Inflammatory macrophage treated with lipopolysaccharide for 4 hours (primary cell): Measurements from ENCODE around the gene PSME4.
"Not testable (repeated sequence)": the region's sequence is repeated elsewhere in the genome, so short reads cannot be mapped to it uniquely, and the experiment has no call there.

Source experiments
- DNase-seq: peaks from one replicate; pipeline ENCODE4 v3.0.0-alpha.2; 2020

Gene PSME4

DNA sequence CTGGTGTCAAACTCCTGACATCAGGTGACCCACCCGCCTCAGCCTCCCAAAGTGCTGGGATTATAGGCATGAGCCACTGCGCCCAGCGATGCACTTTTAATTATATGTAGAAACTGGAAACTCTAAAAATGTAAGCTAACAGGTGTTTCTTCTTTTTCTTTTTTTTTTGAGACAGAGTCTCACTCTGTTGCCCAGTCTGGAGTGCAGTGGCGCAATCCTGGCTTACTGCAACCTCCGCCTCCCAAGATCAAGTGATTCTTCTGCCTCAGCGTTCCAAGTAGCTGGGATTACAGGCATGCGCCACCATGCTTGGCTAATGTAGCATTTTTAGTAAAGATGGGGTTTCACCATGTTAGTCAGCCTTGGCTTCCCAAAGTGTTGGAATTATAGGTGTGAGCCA lies 129.1 kb downstream of the PSME4 start:
- not testable (repeated sequence) for DNase-seq

DNA sequence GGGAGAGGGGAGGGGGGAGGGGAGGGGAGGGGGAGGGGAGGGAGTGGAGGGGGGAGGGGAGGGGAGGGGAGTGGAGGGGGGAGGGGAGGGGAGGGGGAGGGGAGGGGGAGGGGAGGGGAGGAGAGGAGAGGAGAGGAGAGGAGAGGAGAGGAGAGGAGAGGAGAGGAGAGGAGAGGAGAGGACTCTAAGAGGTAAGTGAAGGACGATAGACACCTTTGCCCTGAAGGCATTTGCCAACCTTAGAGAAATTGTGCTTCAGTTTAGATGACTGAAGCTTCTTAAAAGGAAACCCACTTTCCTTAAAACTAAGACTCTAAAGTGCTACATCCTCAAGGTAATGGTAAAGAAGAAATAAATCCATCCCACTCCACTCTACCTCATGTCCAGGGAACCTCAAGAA lies 130.2 kb downstream of the PSME4 start:
- no peak for DNase-seq

DNA sequence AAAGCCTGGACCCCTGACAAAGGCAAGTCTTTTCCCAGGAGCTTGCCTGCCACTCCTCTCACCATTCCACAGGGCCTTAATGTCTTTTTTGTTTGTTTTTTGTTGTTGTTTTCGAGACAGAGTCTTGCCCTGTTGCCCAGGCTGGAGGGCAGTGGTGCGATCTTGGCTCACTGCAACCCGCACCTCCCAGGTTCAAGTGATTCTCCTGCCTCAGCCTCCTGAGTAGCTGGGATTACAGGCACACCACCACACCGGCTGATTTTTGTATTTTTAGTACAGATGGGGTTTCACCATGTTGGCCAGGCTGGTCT lies 140.9 kb downstream of the PSME4 start:
- not testable (repeated sequence) for DNase-seq

DNA sequence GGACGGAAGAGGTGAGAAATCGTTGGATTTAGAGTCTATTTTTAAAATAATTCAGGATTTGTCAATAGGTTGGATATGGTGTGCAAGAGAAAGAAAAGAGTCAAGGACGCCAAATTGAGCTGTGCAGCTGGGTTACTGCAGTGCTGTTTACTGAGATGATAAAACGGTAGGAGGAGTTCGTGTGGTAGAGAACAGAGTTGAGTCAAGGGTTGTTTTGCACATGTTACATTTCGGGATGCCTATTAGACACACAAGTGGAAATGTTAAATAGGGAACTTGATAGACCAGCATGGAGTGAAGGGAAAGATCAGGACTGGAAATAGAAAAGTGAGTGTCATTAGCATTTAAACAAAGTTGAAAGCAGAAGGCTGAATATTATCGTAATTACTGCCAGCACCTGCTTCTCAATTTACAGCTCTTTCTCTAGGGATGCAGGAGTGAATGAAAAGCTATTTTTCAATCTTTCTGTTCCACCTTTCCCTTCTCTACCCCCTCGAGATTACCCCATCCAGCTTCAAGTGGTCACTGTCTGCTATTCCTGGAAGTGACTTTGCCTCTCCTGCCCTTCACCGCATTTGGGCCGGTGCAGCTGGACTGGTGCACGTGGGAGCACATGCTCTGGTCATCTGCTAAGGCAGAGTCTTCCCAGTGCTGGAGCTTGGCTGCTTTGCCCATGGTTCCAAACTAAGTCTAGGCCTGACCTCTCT lies 141.4 kb downstream of the PSME4 start:
- no peak for DNase-seq

DNA sequence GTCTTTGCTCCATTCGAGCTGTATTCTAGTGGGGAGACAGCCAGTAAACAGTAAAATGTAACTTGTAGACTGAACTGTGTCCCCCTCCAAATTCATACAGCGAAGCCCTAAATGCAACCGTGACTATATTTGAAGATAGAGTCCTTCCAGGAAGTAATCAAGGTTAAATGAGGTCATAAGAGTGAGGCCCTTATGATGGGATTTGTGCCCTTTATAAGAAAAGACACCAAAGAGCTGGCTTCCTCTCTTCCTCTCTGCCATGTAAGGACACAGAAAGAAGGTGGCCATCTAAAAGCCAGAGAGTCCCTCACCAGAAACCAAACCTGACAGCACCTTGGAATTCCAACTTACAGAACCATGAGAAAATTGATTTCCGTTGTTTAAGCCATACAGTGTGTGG lies 142.5 kb downstream of the PSME4 start:
- no peak for DNase-seq

DNA sequence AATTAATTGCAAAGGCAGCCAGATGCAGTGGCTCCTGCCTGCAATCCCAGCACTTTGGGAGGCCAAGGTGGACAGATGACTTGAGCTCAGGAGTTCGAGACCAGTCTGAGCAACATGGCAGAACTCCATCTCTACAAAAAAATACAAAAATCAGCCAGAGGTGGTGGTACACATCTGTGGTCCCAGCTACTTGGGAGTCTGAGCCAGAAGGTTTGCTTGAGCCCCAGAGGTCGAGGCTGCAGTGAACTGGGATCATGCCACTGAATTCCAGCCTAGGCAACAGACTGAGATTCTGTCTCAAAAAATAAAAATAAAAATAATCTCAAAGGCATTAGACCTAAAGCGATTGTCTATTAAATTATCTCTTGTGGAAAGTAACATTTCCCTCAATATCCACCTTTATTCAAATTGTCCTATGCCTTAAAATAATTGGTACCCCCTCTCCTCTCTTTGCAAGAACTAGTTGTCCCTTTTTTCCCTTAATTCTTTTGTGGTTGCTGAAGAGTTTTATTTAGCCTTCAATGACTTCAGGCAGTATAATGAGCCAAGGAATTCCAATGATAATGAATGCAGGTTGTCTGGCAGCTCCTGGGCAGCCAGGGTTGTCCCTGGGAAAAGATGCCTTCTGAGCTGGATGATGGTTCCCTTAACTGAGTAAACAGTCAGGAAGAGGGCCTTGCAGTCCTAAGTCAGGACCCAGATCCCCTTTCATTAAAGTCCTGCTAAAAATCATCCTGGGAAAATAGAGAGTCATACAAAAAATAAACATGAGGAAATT lies 143.2 kb downstream of the PSME4 start:
- DNase-seq = no peak

DNA sequence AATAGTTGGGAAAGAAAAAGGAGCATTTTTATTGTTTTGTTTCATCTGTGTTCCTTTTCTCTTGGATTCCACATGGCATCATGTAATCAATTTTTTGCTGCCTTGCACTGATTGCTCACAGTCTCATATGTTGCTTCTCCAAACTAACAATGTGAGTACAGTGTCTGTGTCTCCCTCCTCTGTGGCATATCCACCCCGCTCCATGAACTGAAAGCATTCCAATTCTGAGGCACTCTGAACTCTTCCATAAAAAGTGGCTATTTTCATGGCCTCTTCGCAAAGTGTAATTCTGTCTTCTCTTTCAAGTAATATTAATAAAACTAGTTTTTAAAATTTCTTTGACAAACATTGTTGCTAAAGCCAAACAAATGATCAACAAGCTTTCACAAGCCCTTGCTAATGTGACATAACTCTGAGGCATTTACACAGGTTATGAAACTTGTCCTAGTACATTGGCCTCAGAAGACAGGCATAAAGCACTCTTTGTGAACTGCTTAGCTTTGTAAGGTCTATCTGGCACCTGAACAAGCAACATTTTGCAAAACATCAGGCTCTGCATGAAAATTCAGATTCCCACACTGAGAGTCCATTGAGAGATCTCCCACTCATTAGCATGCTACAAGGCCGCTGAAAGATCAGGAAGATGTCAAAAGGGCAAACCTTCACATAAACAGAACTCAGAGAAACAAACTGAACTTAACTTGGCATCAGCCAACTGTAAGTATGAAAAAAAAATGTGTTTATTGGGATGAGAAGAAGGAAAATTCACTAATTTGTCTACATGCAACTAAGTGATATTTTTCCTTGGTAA lies 144.0 kb downstream of the PSME4 start:
- DNase-seq = no peak

DNA sequence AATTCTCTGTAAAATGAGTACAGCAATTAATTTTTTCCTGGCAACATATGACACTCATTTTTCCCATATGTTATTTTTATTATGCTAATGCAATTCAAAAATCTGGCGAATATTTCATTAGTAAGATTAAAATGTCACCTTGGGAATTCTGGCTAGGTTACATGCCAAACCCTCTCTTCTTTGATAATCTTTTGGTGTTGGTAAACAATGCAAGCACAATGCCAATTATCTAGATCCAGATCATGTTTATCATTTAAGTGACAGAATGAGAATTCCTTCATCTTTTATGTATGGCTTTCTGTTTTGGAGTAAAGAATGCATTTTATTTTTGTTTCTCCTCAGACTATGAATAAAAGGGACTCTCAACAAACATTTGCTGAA lies 144.8 kb downstream of the PSME4 start:
- DNase-seq = no peak

DNA sequence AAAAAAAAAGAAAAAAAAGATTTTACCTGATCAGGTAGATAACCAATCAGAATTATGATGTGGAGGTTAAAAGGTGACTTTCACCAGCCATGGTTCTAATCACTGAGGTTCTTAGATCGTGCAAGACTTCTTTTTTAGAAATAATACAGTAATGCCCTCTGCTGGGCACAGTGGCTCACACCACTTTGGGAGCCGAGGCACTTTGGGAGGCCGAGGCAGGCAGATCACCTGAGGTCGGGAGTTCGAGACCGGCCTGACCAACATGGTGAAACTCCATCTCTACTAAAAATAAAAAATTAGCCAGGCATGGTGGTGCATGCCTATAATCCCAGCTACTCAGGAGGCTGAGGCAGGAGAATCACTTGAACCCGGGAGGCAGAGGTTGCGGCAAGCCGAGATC lies 147.2 kb downstream of the PSME4 start:
- DNase-seq = not testable (repeated sequence)

DNA sequence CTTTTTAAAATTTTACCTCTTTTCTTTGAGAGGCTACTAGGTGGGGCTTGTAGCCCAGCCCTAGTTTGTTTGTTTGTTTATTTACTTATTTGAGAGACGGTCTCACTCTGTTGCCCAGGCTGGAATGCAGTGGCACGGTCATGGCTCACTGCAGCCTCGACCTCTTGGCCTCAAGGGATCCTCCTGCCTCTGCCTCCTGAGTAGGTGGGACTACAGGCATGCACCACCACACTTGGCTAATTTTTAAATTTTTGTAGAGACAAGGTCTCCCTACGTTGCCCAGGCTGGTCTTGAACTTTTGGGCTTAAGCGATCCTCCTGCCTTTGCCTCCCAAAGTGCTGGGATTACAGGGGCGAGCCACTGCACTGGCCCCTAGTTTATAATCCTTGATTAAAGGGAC lies 149.0 kb downstream of the PSME4 start:
- DNase-seq = no peak

DNA sequence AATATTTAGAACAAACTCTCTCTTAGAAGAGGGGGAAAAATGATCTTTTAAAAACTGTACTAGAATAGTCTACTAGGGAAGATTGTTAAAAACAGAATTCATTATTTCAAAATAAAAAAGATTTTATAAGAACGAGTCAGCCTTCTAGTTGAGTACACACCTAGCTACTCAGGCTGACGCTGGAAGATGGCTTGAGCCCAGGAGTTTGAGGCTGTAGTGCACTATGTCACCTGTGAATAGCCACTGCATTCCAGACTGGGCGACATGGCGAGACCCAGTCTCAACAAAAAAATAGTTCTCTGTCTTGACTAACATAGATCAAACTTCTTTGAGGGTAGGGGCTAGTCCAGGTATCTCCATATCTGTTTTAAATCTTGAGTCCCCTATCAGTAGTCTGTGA lies 150.1 kb downstream of the PSME4 start:
- DNase-seq = no peak

DNA sequence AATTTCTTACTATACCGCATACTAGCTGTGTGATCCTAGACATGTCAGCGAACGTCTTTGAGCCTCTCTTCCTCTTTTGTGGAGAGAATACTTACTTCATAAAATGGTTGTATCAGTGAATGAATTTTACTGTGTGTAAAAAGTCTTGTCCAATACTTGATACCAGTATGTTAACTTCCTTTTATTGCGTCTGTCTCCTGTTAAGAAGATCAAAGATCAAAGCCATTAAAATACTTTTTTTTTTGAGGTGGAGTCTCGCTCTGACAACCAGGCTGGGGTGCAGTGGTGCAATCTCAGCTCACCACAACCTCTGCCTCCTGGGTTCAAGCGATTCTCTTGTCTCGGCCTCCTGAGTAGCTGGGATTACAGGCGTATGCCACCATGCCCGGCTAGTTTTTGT lies 150.7 kb downstream of the PSME4 start:
- no peak for DNase-seq

DNA sequence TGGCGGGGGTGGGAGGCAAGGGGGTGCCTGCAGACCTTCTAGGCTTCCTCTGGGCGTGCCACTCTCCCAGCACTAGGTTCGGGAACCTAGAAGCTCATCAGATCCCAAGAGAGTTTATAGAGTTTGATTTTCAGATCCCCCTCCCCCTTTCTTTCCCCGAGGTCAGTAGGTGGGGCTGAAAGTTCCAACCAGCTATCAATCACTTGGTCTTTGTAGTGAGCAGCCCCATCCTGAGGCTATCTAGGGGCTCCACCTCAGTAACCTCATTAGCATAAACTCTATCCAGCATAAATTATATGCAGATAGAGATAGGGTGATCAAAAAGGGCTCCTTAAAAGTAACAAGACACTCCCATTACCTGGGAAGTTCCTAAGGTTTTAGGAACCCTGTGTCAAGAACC lies 151.2 kb downstream of the PSME4 start:
- DNase-seq = no peak

DNA sequence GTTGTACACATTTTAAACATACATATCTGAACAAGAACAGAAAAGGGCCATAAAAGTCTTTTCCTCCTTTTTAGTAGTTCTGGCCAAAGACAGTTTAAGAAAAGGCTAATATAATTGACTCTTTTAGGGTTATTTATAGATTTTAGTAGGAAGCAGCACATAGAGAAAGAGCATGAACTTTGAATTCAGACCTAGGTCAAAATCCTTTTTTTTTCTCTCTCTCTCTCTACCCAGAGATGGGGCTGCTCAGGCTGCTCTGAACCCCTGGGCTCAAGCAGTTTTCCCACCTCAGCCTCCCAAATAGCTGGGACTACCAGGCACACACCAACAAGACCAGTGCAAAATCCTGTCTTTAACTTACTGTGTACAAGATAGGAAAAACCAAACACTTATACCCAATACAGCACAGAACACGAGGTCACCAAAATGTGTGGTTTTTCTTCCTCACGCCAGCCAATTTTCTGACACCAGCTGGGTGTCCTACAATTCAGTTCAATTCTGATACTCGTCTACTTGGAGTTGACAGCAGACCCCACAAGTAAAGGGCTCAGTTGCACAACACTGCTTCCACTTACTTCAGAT lies 151.8 kb downstream of the PSME4 start:
- no peak for DNase-seq
